GM21825 (cell line): Measurements from ENCODE around the gene SNX24.
"Not testable (repeated sequence)": the region's sequence is repeated elsewhere in the genome, so short reads cannot be mapped to it uniquely, and the experiment has no call there.

Experiments
- ATAC-seq: cut with Tn5 transposase; IDR thresholded peaks from one replicate; pipeline ENCODE4 v1.9.1; 2021; ENCODE audit warnings: mild to moderate bottlenecking, moderate library complexity; ENCODE audit not compliant: unreplicated experiment

The SNX24 gene

GRCh38 chr5:122959740-122960445, 114.5 kb downstream of the SNX24 start:
- ATAC-seq: no peak

- no peak for ATAC-seq
Observed at GRCh38 chr5:122963305-122963704, 117.9 kb downstream of the SNX24 start.

GRCh38 chr5:122965111-122965510, 119.7 kb downstream of the SNX24 start:
- no peak for ATAC-seq

GRCh38 chr5:122967085-122967484, 121.7 kb downstream of the SNX24 start:
- peak; percentile 48 for ATAC-seq

- ATAC-seq: peak; percentile 96
Observed at GRCh38 chr5:122967625-122968024, 122.2 kb downstream of the SNX24 start.

GRCh38 chr5:122968056-122968455, 122.6 kb downstream of the SNX24 start:
- ATAC-seq: not testable (repeated sequence)

- no peak for ATAC-seq
Observed at GRCh38 chr5:122971333-122971732, 125.9 kb downstream of the SNX24 start.

- no peak for ATAC-seq
Observed at GRCh38 chr5:122972877-122973276, 127.5 kb downstream of the SNX24 start.

- ATAC-seq: not testable (repeated sequence)
Observed at GRCh38 chr5:122973759-122974158, 128.3 kb downstream of the SNX24 start.

- not testable (repeated sequence) for ATAC-seq
Observed at GRCh38 chr5:122974251-122974650, 128.8 kb downstream of the SNX24 start.

GRCh38 chr5:122977319-122977718, 131.9 kb downstream of the SNX24 start:
- no peak for ATAC-seq

GRCh38 chr5:122978068-122978467, 132.7 kb downstream of the SNX24 start:
- no peak for ATAC-seq

- no peak for ATAC-seq
Observed at GRCh38 chr5:122978644-122979297, 133.4 kb downstream of the SNX24 start.

- no peak for ATAC-seq
Observed at GRCh38 chr5:122981846-122982245, 136.4 kb downstream of the SNX24 start.

GRCh38 chr5:122982376-122982775, 137.0 kb downstream of the SNX24 start:
- ATAC-seq: no peak

- ATAC-seq: no peak
Observed at GRCh38 chr5:122984425-122984824, 139.0 kb downstream of the SNX24 start.

- no peak for ATAC-seq
Observed at GRCh38 chr5:122985006-122985700, 139.7 kb downstream of the SNX24 start.

- ATAC-seq: peak; percentile 90
Observed at GRCh38 chr5:122985954-122986721, 140.7 kb downstream of the SNX24 start.

- no peak for ATAC-seq
Observed at GRCh38 chr5:122996091-122996490, 150.7 kb downstream of the SNX24 start.

- ATAC-seq: no peak
Observed at GRCh38 chr5:122997294-122997693, 151.9 kb downstream of the SNX24 start.

- peak; percentile 91 for ATAC-seq
Observed at GRCh38 chr5:122999947-123000563, 154.6 kb downstream of the SNX24 start.
